K562 (cell line): Measurements from ENCODE around the gene PRPF6. TPM values are rescaled to one million over a fixed set of nuclear protein-coding genes. Genes with fewer than 3 reads are reported as not detected.
A peak's percentile ranks its signal among the peaks of the same experiment; 100 is the strongest.

Experiments
- ATAC-seq: fragments of 200-7000 bp; cut with Tn5 transposase; 3 replicates; pipeline ENCODE4 v1.9.1; 2020; ENCODE audit warnings: moderate library complexity
- BruUV-seq: library from RNA; stranded (reverse); fragments of 400-500 nt; replicated peaks from 2 replicates; lab custom pipeline; 2021; lab: Mats Ljungman, UMichigan
- CTCF ChIA-PET: fragments of 300-600 bp; formaldehyde crosslinking; extraction: SDS; loops from one replicate; lab custom pipeline; 2021; ENCODE audit warnings: low intra/inter-chr PET ratio; lab: Yijun Ruan, JAX
- POLR2A ChIA-PET: fragments of 300-600, 350-650 bp; sonication (Branson Sonifier 250); formaldehyde crosslinking; extraction: SDS; loops from one replicate; lab custom pipeline; 2021; ENCODE audit warnings: antibody characterized with exemption, inconsistent platforms; lab: Yijun Ruan, JAX
- DNase-seq, 4 experiments: peaks; one replicate each; pipeline versions ENCODE4 v3.0.0 to v3.0.0-alpha.2; 2011 to 2018; ENCODE audit warnings: low spot score in 3 of 4, mixed read lengths in 3 of 4; ENCODE audit errors: extremely low read depth in 1 of 4
- FAIRE-seq: peaks from 2 replicates; lab custom pipeline; 2011; peaks lifted over from hg19 to GRCh38; lab: Jason Lieb, UNC
- H2AFZ ChIP-seq: 2 replicates; pipeline ENCODE4 v1.6.0; 2011; ENCODE audit warnings: low read depth, low read length, control low read depth, inconsistent platforms
- H3K27ac ChIP-seq: fragments of 200-600 bp; 3 replicates; pipeline ENCODE4 v1.8.0; 2011; ENCODE audit warnings: low read depth, mild to moderate bottlenecking, control low read depth, inconsistent platforms, low read length, moderate library complexity, mixed read lengths; ENCODE audit errors: extremely low read depth
- H3K27me3 ChIP-seq, 2 experiments: fragments of 300-600 bp in 1 of 2; 2 replicates in 1 of 2; 3 replicates in 1 of 2; pipeline versions ENCODE4 v1.6.0 to v1.8.0; 2011; ENCODE audit warnings: inconsistent platforms in 2 of 2, low read length in 2 of 2, mild to moderate bottlenecking in 1 of 2, mixed read lengths in 1 of 2, moderate library complexity in 1 of 2; ENCODE audit not compliant: control insufficient read depth in 2 of 2, insufficient read depth in 2 of 2
- H3K36me3 ChIP-seq: fragments of 300-600 bp; 3 replicates; pipeline ENCODE4 v1.8.0; 2011; ENCODE audit warnings: mild to moderate bottlenecking, low read length, inconsistent platforms; ENCODE audit not compliant: control insufficient read depth, insufficient read depth
- H3K4me1 ChIP-seq, 2 experiments: fragments of 200-600 bp in 1 of 2; replicated peaks in 1 of 2; 2 replicates in 1 of 2; 3 replicates in 1 of 2; pipeline versions ENCODE4 v1.5.1 to v1.8.0; 2011; ENCODE audit warnings: inconsistent platforms in 2 of 2, low read length in 2 of 2, mild to moderate bottlenecking in 1 of 2, mixed read lengths in 1 of 2, moderate library complexity in 1 of 2; ENCODE audit not compliant: control insufficient read depth in 2 of 2, insufficient read depth in 2 of 2
- H3K4me2 ChIP-seq: 2 replicates; pipeline ENCODE4 v1.6.1; 2011; ENCODE audit warnings: low read length, control low read depth, inconsistent platforms, mixed read lengths; ENCODE audit not compliant: insufficient read depth
- H3K4me3 ChIP-seq: fragments of 200-600 bp; sonication (generic), shearing (Covaris generic); 2 replicates; pipeline ENCODE4 v1.5.1; 2016; ENCODE audit warnings: control low read depth, inconsistent platforms
- H3K79me2 ChIP-seq: fragments of 200-600 bp; 3 replicates; pipeline ENCODE4 v1.8.0; 2011; ENCODE audit warnings: low read length, inconsistent platforms; ENCODE audit not compliant: control insufficient read depth, insufficient read depth
- H3K9ac ChIP-seq, 2 experiments: 2 replicates each; pipeline versions ENCODE4 v1.6.0 to v1.6.1; 2011; ENCODE audit warnings: low read depth in 2 of 2, low read length in 2 of 2, control low read depth in 1 of 2, inconsistent platforms in 1 of 2, mild to moderate bottlenecking in 1 of 2, mixed read lengths in 1 of 2; ENCODE audit not compliant: insufficient read depth in 1 of 2
- H3K9me1 ChIP-seq: one replicate; pipeline ENCODE4 v1.6.0; 2011; ENCODE audit warnings: inconsistent platforms, mild to moderate bottlenecking, low read length, moderate library complexity; ENCODE audit not compliant: control insufficient read depth, insufficient read depth
- H3K9me3 ChIP-seq: replicated peaks from 2 replicates; pipeline ENCODE4 v1.5.1; 2011; ENCODE audit warnings: low read depth, low read length, inconsistent platforms; ENCODE audit not compliant: control insufficient read depth, insufficient read depth
- H4K20me1 ChIP-seq: replicated peaks from 2 replicates; pipeline ENCODE4 v1.6.1; 2011; ENCODE audit warnings: low read length, inconsistent platforms, mixed read lengths; ENCODE audit not compliant: control insufficient read depth, insufficient read depth
- FUS ChIP-seq: fragments of 200-400 bp; formaldehyde crosslinking; optimal IDR thresholded peaks from 2 replicates; pipeline ENCODE3; 2017; ENCODE audit warnings: low read depth, low read length
- GATAD2B ChIP-seq: fragments of 450-650 bp; IDR thresholded peaks from 2 replicates; pipeline ENCODE4 v1.6.1; 2017; ENCODE audit warnings: mild to moderate bottlenecking, borderline replicate concordance
- HLTF ChIP-seq: fragments of 450-650 bp; IDR thresholded peaks from 2 replicates; pipeline ENCODE4 v1.6.1; 2016
- PRDM10 ChIP-seq: fragments of 450-650 bp; IDR thresholded peaks from 2 replicates; pipeline ENCODE4 v1.6.1; 2018; ENCODE audit not compliant: partially characterized antibody
- RBM34 ChIP-seq: fragments of 200-400 bp; formaldehyde crosslinking; IDR thresholded peaks from 2 replicates; pipeline ENCODE4 v1.6.1; 2018; ENCODE audit warnings: low read length, borderline replicate concordance; ENCODE audit not compliant: insufficient read depth
- SAP30 ChIP-seq: fragments of 200-600 bp; sonication (generic); IDR thresholded peaks from 2 replicates; pipeline ENCODE4 v1.6.1; 2012; ENCODE audit warnings: borderline replicate concordance, low read depth, mild to moderate bottlenecking, moderate library complexity, low read length, control low read depth, inconsistent platforms; ENCODE audit not compliant: insufficient read depth, poor library complexity, severe bottlenecking
- SIRT6 ChIP-seq: IDR thresholded peaks from one replicate; pipeline ENCODE4 v1.6.1; 2012; ENCODE audit warnings: low read depth, mild to moderate bottlenecking, control low read depth, inconsistent platforms, low read length, moderate library complexity
- SRSF9 ChIP-seq: fragments of 200-400 bp; formaldehyde crosslinking; IDR thresholded peaks from 2 replicates; pipeline ENCODE4 v1.6.1; 2017; ENCODE audit warnings: low read depth, low read length, borderline replicate concordance
- VEZF1 ChIP-seq: fragments of 200-800 bp; sonication (Bioruptor generic); IDR thresholded peaks from 2 replicates; pipeline ENCODE4 v1.6.1; 2017; ENCODE audit warnings: missing genetic modification characterization, missing compliant biosample characterization
- ZBTB7A ChIP-seq: IDR thresholded peaks from 2 replicates; pipeline ENCODE4 v1.6.1; 2011; ENCODE audit warnings: low read depth, mild to moderate bottlenecking, low read length, moderate library complexity, borderline replicate concordance; ENCODE audit not compliant: control insufficient read depth
- ZFX ChIP-seq: sonication (generic); formaldehyde crosslinking; IDR thresholded peaks from 2 replicates; pipeline ENCODE4 v1.8.0; 2022; ENCODE audit warnings: mild to moderate bottlenecking, missing genetic modification reagents, moderate library complexity
- ZNF143 ChIP-seq: sonication (generic); formaldehyde crosslinking; IDR thresholded peaks from 2 replicates; pipeline ENCODE4 v1.9.0; 2022; ENCODE audit warnings: mild to moderate bottlenecking, missing genetic modification reagents
- ZNF740 ChIP-seq, 3 experiments: fragments of 200-800 bp in 1 of 3; sonication (Bioruptor generic) in 1 of 3; sonication (generic) in 1 of 3; formaldehyde crosslinking in 1 of 3; IDR thresholded peaks; 2 replicates each; pipeline versions ENCODE4 v1.6.1 to v1.8.0; 2016 to 2022; ENCODE audit warnings: mild to moderate bottlenecking in 2 of 3, missing compliant biosample characterization in 2 of 3, missing genetic modification characterization in 2 of 3, missing genetic modification reagents in 1 of 3
- WGBS: fragments of 100-300 bp; shearing (Covaris generic); methylation state at CpG from one replicate; pipeline ENCODE4 v1.1.6; 2016; ENCODE audit warnings: low coverage, mixed read lengths; ENCODE audit not compliant: insufficient coverage; ENCODE audit errors: missing lambda C conversion rate; 5-methylcytosine and 5-hydroxymethylcytosine counted together
- in situ Hi-C: fragments of 300-500 bp; cut with MboI; formaldehyde crosslinking; loops from 4 replicates; pipeline ENCODE4 v1.15.0; 2018; ENCODE audit warnings: inconsistent platforms, mixed read lengths
- intact Hi-C: fragments of 100-400 bp; cut with micrococcal nuclease; formaldehyde crosslinking; loops from 2 replicates; pipeline ENCODE4 v1.14.2; 2022
- polyA plus RNA-seq, 8 experiments: library from polyadenylated mRNA; depleted of rRNA in 4 of 8; stranded (reverse) in 5 of 8; unstranded in 3 of 8; fragments of >200 nt; fragmentation: Nextera tagmentation in 2 of 8; fragmentation: Illumina TruSeq in 1 of 8; extraction: Ambion mirVana in 2 of 8; extraction: Trizol in 1 of 8; gene quantifications; 2 replicates each; pipeline versions ENCODE4 v1.2.1 to v1.2.3, GENCODE V29; 2011 to 2014; ENCODE audit warnings: inconsistent platforms in 1 of 8, missing spikeins in 1 of 8
- total RNA-seq, 7 experiments: library from RNA; depleted of rRNA in 6 of 7; stranded (reverse); fragments of >200 nt in 6 of 7; fragmentation: Illumina TruSeq in 2 of 7; extraction: Trizol in 2 of 7; gene quantifications; 2 replicates each; pipeline versions ENCODE4 v1.2.1 to v1.2.3, GENCODE V29; 2011 to 2021; ENCODE audit warnings: low replicate concordance in 1 of 7

Gene PRPF6
- total and polyA plus RNA-seq, 9 of the 15 experiments (the other 6 are each of a cell fraction or from before 2014, with no cell fraction given): 4.2 to 83.2 (median 59.9) TPM

- H3K79me2 ChIP-seq: peaks cover 10% of the 10 kb centered on the region; the same call in 2 of the 3 replicates
- H3K4me3 ChIP-seq: peak within 1 kb of the TSS; percentile 70
- ChIA-PET POLR2A (interaction anchor here (0.5 to 1.2 kb wide), 2 partner anchors 18 to 20 kb away, joined by 3 read pairs; no protein-coding TSS in a partner anchor), CTCF (no interaction called here)
- WGBS: 14% methylated on average over 27 of the region's 62 CpGs
- intact Hi-C loops: no loop called here
- peaks cover 6 to 15% of the 10 kb centered on the region in 2 experiments; a peak in 4 of 5 replicates for H3K27me3 ChIP-seq
- H3K4me1 ChIP-seq: peaks cover 16 to 90% of the 10 kb centered on the region in 2 experiments; a peak in 4 of 5 replicates
- peak within 1 kb of the TSS; percentile 70 for H3K4me2 ChIP-seq
- FAIRE-seq: no peak
- H2AFZ ChIP-seq: peak within 1 kb of the TSS; percentile 90
- ATAC-seq: no peak; the same call in 2 of the 3 replicates
- DNase-seq: no peak
- H4K20me1 ChIP-seq: no peaks in the 10 kb centered on the region; the same call in 1 of the 2 replicates
- no peaks in the 10 kb centered on the region for H3K36me3 ChIP-seq
- H3K9ac ChIP-seq: peak within 1 kb of the TSS; percentile 78 to 94
- no peaks in the 10 kb centered on the region for H3K9me1 ChIP-seq
- in situ Hi-C loops: no loop called here
- BruUV-seq: no TSS peak
- H3K27ac ChIP-seq: peak within 1 kb of the TSS; percentile 75
- no peaks in the 10 kb centered on the region for H3K9me3 ChIP-seq
- TF ChIP-seq GATAD2B (0 out of 2 replicates have a peak, but pooled peaks have one; percentile 2), ZNF740 (CRISPR knock-in tag; IDR thresholded peaks at IDR 0.05) (peak; percentile 28; the same call in 1 of the 2 replicates), ZNF740 (tag; IDR thresholded peaks at IDR 0.05) (no peak), VEZF1 (CRISPR knock-in tag) (peak; percentile 61), SIRT6 (no peak), SRSF9 (no peak), HLTF (no peak), FUS (no peak), RBM34 (no peak), ZFX (CRISPR knock-in tag) (0 out of 2 replicates have a peak, but pooled peaks have one; percentile 23), SAP30 (peak; percentile 16), ZBTB7A (0 out of 2 replicates have a peak, but pooled peaks have one; percentile 19), PRDM10 (peak; percentile 34), ZNF143 (CRISPR knock-in tag) (no peak)
Observed at GRCh38 chr20:64080013-64080812, 99.3 kb downstream of the PRPF6 start, which contains the start of gene OPRL1. OPRL1 (plus strand) TSS chr20:64080082; CDS start chr20:64092721, 12,639 bp downstream.
